ENCODE data around the gene INAVA. TPM values are rescaled to one million over a fixed set of nuclear protein-coding genes. Genes with fewer than 3 reads are reported as not detected.

INAVA gene
- total and polyA plus RNA-seq, 10 of the 15 experiments (the other 5 are each of a cell fraction or from before 2014, with no cell fraction given), result 3.6 to 15.4 (median 9.5) TPM

GRCh38 chr1:200899015-200899386, 4.3 kb downstream of the INAVA start (continued):
- TF ChIP-seq, protein P1, sequence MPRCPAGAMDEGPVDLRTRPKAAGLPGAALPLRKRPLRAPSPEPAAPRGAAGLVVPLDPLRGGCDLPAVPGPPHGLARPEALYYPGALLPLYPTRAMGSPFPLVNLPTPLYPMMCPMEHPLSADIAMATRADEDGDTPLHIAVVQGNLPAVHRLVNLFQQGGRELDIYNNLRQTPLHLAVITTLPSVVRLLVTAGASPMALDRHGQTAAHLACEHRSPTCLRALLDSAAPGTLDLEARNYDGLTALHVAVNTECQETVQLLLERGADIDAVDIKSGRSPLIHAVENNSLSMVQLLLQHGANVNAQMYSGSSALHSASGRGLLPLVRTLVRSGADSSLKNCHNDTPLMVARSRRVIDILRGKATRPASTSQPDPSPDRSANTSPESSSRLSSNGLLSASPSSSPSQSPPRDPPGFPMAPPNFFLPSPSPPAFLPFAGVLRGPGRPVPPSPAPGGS (IDR thresholded peaks at IDR 0.05; ENCODE audit: borderline replicate concordance, insufficient read depth, low read depth, low read length, poor library complexity, severe bottlenecking), result no peak
- TF ChIP-seq MEF2A (IDR thresholded peaks at IDR 0.05; ENCODE audit: insufficient read depth, low read depth, low read length), result no peak

- Histone ChIP-seq H3K4me1 (ENCODE audit: control insufficient read depth, insufficient read depth, low read length) (no peaks in the 10 kb centered on the region; the same call in 1 of the 2 replicates), H3K9ac (ENCODE audit: control insufficient read depth, insufficient read depth, low read length) (no peak overlapping the region), H2AFZ (ENCODE audit: control insufficient read depth, low read depth, low read length) (no peak overlapping the region), H3K4me2 (ENCODE audit: control insufficient read depth, insufficient read depth) (no peak overlapping the region), H3K9me3 (replicated peaks; ENCODE audit: control insufficient read depth, insufficient read depth, low read length) (no peaks in the 10 kb centered on the region), H3K27me3 (replicated peaks in 1 of 2; ENCODE audit: control insufficient read depth in 2 of 2, insufficient read depth in 2 of 2, low read length in 1 of 2) (no peaks in the 10 kb centered on the region), H3K79me2 (ENCODE audit: control insufficient read depth, insufficient read depth, low read length) (no peaks in the 10 kb centered on the region), H3K36me3 (ENCODE audit: control insufficient read depth in 2 of 2, insufficient read depth in 2 of 2, low read length in 1 of 2) (peaks cover 0 to 26% of the 10 kb centered on the region in 2 experiments; a peak in 2 of 4 replicates), H4K20me1 (ENCODE audit: control insufficient read depth, insufficient read depth) (no peaks in the 10 kb centered on the region), H3K4me3 (no peak overlapping the region), H3K27ac (ENCODE audit: control insufficient read depth, insufficient read depth) (no peak overlapping the region)
- POLR2A ChIA-PET, result no interaction called here
- WGBS (ENCODE audit: insufficient coverage, insufficient replicate concordance, low lambda C conversion rate, missing lambda C conversion rate), result 78% methylated on average over 10 of the region's 10 CpGs
- FAIRE-seq, result no peak
- in situ Hi-C loops (cut with MboI), result no loop called here
- no peak for ATAC-seq
- SMC1A ChIA-PET (ENCODE audit: uncharacterized antibody, unreplicated experiment), result no interaction called here
- BruUV-seq (replicated peaks), result no TSS peak
- RAD21 ChIA-PET (ENCODE audit: unreplicated experiment), result no interaction called here
- CTCF ChIA-PET, result interaction anchor here (9.2 kb wide), 1 partner anchor 7 kb away, joined by 131 read pairs; the partner anchor contains the start of gene INAVA
- DNase-seq (ENCODE audit: low read depth, low spot score), result no peak
- intact Hi-C loops (cut with micrococcal nuclease; ENCODE audit: unreplicated experiment), result no loop called here
- TF ChIP-seq REST (IDR thresholded peaks at IDR 0.05; ENCODE audit: low read depth, low read length) (no peak), PKNOX1 (IDR thresholded peaks at IDR 0.05) (no peak), CUX1 (IDR thresholded peaks at IDR 0.05; ENCODE audit: insufficient replicate concordance, low read depth, low read length) (no peak), NBN (IDR thresholded peaks at IDR 0.05) (no peak), TAF1 (IDR thresholded peaks at IDR 0.05; ENCODE audit: borderline replicate concordance, low read depth, low read length) (no peak), WRNIP1 (IDR thresholded peaks at IDR 0.05; ENCODE audit: borderline replicate concordance, low read depth, low read length) (no peak)
- TF ChIP-seq, protein P2, sequence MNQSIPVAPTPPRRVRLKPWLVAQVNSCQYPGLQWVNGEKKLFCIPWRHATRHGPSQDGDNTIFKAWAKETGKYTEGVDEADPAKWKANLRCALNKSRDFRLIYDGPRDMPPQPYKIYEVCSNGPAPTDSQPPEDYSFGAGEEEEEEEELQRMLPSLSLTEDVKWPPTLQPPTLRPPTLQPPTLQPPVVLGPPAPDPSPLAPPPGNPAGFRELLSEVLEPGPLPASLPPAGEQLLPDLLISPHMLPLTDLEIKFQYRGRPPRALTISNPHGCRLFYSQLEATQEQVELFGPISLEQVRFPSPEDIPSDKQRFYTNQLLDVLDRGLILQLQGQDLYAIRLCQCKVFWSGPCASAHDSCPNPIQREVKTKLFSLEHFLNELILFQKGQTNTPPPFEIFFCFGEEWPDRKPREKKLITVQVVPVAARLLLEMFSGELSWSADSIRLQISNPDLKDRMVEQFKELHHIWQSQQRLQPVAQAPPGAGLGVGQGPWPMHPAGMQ (IDR thresholded peaks at IDR 0.05; ENCODE audit: borderline replicate concordance), result no peak
Measured at GRCh38 chr1:200899451-200899915, 4.8 kb downstream of the INAVA start.

All from GM12878 (cell line).